ENCODE results near the gene ROBO2. TPM values are rescaled to one million over a fixed set of nuclear protein-coding genes. Genes with fewer than 3 reads are reported as not detected.

Gene ROBO2
- polyA plus RNA-seq, 1 donor from 2014 or later = 55.5 TPM

- peaks cover 18% of the 10 kb centered on the region for H3K79me2 ChIP-seq (replicated peaks; ENCODE audit: insufficient read depth, low read length)
- no peaks in the 10 kb centered on the region for H3F3A ChIP-seq (ENCODE audit: insufficient read depth, low read length, poor library complexity, severe bottlenecking)
- H3K36me3 ChIP-seq (ENCODE audit: insufficient read depth, low read length) = no peaks in the 10 kb centered on the region
- H3K9me3 ChIP-seq (ENCODE audit: low read length) = peaks cover 9% of the 10 kb centered on the region
- no peak overlapping the region for H3K27ac ChIP-seq (ENCODE audit: low read length)
- H3K27me3 ChIP-seq (ENCODE audit: insufficient read depth, low read depth, low read length) = no peaks in the 10 kb centered on the region
- H3K9me2 ChIP-seq (ENCODE audit: insufficient read depth, low read length) = no peaks in the 10 kb centered on the region
- H3K9ac ChIP-seq (ENCODE audit: low read length) = no peak overlapping the region
- H4K20me1 ChIP-seq (ENCODE audit: insufficient read depth) = no peaks in the 10 kb centered on the region
- TF ChIP-seq EZH2 (IDR thresholded peaks at IDR 0.05; ENCODE audit: borderline replicate concordance, insufficient read depth, low read length, poor library complexity, severe bottlenecking) (no peak), MXI1 (conservative IDR thresholded peaks at IDR 0.05; ENCODE audit: poor library complexity, severe bottlenecking) (no peak), SMC3 (conservative IDR thresholded peaks at IDR 0.05; ENCODE audit: poor library complexity) (no peak), RAD21 (conservative IDR thresholded peaks at IDR 0.05) (no peak), POLR2AphosphoS5 (IDR thresholded peaks at IDR 0.05) (no peak), EP300 (conservative IDR thresholded peaks at IDR 0.05; ENCODE audit: poor library complexity, severe bottlenecking) (no peak), TAF1 (IDR thresholded peaks at IDR 0.05; ENCODE audit: low read depth) (no peak)
- TF ChIP-seq, protein P1, sequence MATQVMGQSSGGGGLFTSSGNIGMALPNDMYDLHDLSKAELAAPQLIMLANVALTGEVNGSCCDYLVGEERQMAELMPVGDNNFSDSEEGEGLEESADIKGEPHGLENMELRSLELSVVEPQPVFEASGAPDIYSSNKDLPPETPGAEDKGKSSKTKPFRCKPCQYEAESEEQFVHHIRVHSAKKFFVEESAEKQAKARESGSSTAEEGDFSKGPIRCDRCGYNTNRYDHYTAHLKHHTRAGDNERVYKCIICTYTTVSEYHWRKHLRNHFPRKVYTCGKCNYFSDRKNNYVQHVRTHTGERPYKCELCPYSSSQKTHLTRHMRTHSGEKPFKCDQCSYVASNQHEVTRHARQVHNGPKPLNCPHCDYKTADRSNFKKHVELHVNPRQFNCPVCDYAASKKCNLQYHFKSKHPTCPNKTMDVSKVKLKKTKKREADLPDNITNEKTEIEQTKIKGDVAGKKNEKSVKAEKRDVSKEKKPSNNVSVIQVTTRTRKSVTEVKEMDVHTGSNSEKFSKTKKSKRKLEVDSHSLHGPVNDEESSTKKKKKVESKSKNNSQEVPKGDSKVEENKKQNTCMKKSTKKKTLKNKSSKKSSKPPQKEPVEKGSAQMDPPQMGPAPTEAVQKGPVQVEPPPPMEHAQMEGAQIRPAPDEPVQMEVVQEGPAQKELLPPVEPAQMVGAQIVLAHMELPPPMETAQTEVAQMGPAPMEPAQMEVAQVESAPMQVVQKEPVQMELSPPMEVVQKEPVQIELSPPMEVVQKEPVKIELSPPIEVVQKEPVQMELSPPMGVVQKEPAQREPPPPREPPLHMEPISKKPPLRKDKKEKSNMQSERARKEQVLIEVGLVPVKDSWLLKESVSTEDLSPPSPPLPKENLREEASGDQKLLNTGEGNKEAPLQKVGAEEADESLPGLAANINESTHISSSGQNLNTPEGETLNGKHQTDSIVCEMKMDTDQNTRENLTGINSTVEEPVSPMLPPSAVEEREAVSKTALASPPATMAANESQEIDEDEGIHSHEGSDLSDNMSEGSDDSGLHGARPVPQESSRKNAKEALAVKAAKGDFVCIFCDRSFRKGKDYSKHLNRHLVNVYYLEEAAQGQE (IDR thresholded peaks at IDR 0.05; ENCODE audit: borderline replicate concordance) = no peak
- TF ChIP-seq, protein P2, sequence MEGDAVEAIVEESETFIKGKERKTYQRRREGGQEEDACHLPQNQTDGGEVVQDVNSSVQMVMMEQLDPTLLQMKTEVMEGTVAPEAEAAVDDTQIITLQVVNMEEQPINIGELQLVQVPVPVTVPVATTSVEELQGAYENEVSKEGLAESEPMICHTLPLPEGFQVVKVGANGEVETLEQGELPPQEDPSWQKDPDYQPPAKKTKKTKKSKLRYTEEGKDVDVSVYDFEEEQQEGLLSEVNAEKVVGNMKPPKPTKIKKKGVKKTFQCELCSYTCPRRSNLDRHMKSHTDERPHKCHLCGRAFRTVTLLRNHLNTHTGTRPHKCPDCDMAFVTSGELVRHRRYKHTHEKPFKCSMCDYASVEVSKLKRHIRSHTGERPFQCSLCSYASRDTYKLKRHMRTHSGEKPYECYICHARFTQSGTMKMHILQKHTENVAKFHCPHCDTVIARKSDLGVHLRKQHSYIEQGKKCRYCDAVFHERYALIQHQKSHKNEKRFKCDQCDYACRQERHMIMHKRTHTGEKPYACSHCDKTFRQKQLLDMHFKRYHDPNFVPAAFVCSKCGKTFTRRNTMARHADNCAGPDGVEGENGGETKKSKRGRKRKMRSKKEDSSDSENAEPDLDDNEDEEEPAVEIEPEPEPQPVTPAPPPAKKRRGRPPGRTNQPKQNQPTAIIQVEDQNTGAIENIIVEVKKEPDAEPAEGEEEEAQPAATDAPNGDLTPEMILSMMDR (IDR thresholded peaks at IDR 0.05; ENCODE audit: poor library complexity, severe bottlenecking) = no peak
- no peak overlapping the region for H2AFZ ChIP-seq (ENCODE audit: low read depth, low read length)
- H3K4me3 ChIP-seq (ENCODE audit: low read length) = no peak overlapping the region
- no peak overlapping the region for H3K4me2 ChIP-seq (ENCODE audit: low read length)
Observed at GRCh38 chr3:77059354-77059753, 19.5 kb downstream of the ROBO2 start.

- Histone ChIP-seq H3K9me3 (ENCODE audit: low read length) (peaks cover 9% of the 10 kb centered on the region), H3K9me2 (ENCODE audit: insufficient read depth, low read length) (no peaks in the 10 kb centered on the region), H3K79me2 (replicated peaks; ENCODE audit: insufficient read depth, low read length) (peaks cover 13% of the 10 kb centered on the region), H3K4me2 (ENCODE audit: low read length) (no peak overlapping the region), H3K9ac (ENCODE audit: low read length) (no peak overlapping the region), H3K27me3 (ENCODE audit: insufficient read depth, low read depth, low read length) (no peaks in the 10 kb centered on the region), H3K27ac (ENCODE audit: low read length) (no peak overlapping the region), H4K20me1 (ENCODE audit: insufficient read depth) (no peaks in the 10 kb centered on the region), H3F3A (ENCODE audit: insufficient read depth, low read length, poor library complexity, severe bottlenecking) (no peaks in the 10 kb centered on the region), H2AFZ (ENCODE audit: low read depth, low read length) (no peak overlapping the region), H3K4me3 (ENCODE audit: low read length) (no peak overlapping the region), H3K36me3 (ENCODE audit: insufficient read depth, low read length) (no peaks in the 10 kb centered on the region)
- no peak for TF ChIP-seq POLR2AphosphoS5 (IDR thresholded peaks at IDR 0.05)
- TF ChIP-seq TAF1 (IDR thresholded peaks at IDR 0.05; ENCODE audit: low read depth) = no peak
- TF ChIP-seq MXI1 (conservative IDR thresholded peaks at IDR 0.05; ENCODE audit: poor library complexity, severe bottlenecking) = no peak
- no peak for TF ChIP-seq EP300 (conservative IDR thresholded peaks at IDR 0.05; ENCODE audit: poor library complexity, severe bottlenecking)
- no peak for TF ChIP-seq SMC3 (conservative IDR thresholded peaks at IDR 0.05; ENCODE audit: poor library complexity)
- TF ChIP-seq, protein P1 (IDR thresholded peaks at IDR 0.05; ENCODE audit: borderline replicate concordance) = no peak
- TF ChIP-seq, protein P2 (IDR thresholded peaks at IDR 0.05; ENCODE audit: poor library complexity, severe bottlenecking) = no peak
- no peak for TF ChIP-seq EZH2 (IDR thresholded peaks at IDR 0.05; ENCODE audit: borderline replicate concordance, insufficient read depth, low read length, poor library complexity, severe bottlenecking)
- TF ChIP-seq RAD21 (conservative IDR thresholded peaks at IDR 0.05) = no peak
Observed at GRCh38 chr3:77063423-77063822, 23.5 kb downstream of the ROBO2 start.
